GM12875 (cell line): ENCODE data around the gene MRC2.

Experiments
- H3K4me3 ChIP-seq: one replicate; pipeline ENCODE4 v1.5.1; 2011; ENCODE audit warnings: low read depth, low read length, control low read depth
- CTCF ChIP-seq: IDR thresholded peaks from 2 replicates; pipeline ENCODE4 v1.5.1; 2011; ENCODE audit warnings: low read depth, mild to moderate bottlenecking, control low read depth, inconsistent platforms, low read length, moderate library complexity, borderline replicate concordance; ENCODE audit not compliant: insufficient read depth

MRC2 gene

GRCh38 chr17:62616993-62617893 is 10.2 kb upstream of the MRC2 start:
- H3K4me3 ChIP-seq = no peak overlapping the region
- TF ChIP-seq CTCF = no peak

- TF ChIP-seq CTCF = no peak
These were observed 9.5 kb upstream of the MRC2 start for GRCh38 chr17:62617894-62618472.

GRCh38 chr17:62618647-62619416 is 8.6 kb upstream of the MRC2 start:
- TF ChIP-seq CTCF = no peak
- H3K4me3 ChIP-seq = no peak overlapping the region

More at GRCh38 chr17:62617894-62618472, 9.5 kb upstream of the MRC2 start:
- H3K4me3 ChIP-seq = no peak overlapping the region

GRCh38 chr17:62619417-62620155 is 7.9 kb upstream of the MRC2 start:
- no peak for TF ChIP-seq CTCF
- H3K4me3 ChIP-seq = no peak overlapping the region

- H3K4me3 ChIP-seq = no peak overlapping the region
- no peak for TF ChIP-seq CTCF
These were observed 6.2 kb upstream of the MRC2 start for GRCh38 chr17:62621223-62621622.

GRCh38 chr17:62625184-62625869 is 2.1 kb upstream of the MRC2 start:
- no peak for TF ChIP-seq CTCF
- H3K4me3 ChIP-seq = no peak overlapping the region
